IMR-90 (cell line): ENCODE data around the gene MYL10. TPM values are rescaled to one million over a fixed set of nuclear protein-coding genes. Genes with fewer than 3 reads are reported as not detected.

Experiments used
- ATAC-seq: fragments of 200-7000 bp; cut with Tn5 transposase; 2 replicates; pipeline ENCODE4 v1.9.1; 2020; ENCODE audit warnings: low read depth, mild to moderate bottlenecking, moderate library complexity
- BruUV-seq: library from RNA; stranded (reverse); fragments of 400-500 nt; replicated peaks from 2 replicates; lab custom pipeline; 2021; lab: Mats Ljungman, UMichigan
- CTCF ChIA-PET: fragments of 300-600 bp; formaldehyde crosslinking; extraction: SDS; loops from one replicate; lab custom pipeline; 2021; ENCODE audit warnings: antibody characterized with exemption; lab: Yijun Ruan, JAX
- POLR2A ChIA-PET: fragments of 300-600 bp; sonication (Branson Sonifier 250); formaldehyde crosslinking; loops from one replicate; lab custom pipeline; 2022; ENCODE audit warnings: antibody characterized with exemption; ENCODE audit not compliant: unreplicated experiment; lab: Charles Lee
- DNase-seq: peaks from one replicate; pipeline ENCODE4 v3.0.0; 2013
- H2AFZ ChIP-seq: replicated peaks from 2 replicates; pipeline ENCODE3; 2013; ENCODE audit warnings: low read length, mild to moderate bottlenecking; ENCODE audit not compliant: poor library complexity
- H2AK5ac ChIP-seq: 2 replicates; pipeline ENCODE4 v1.6.1; 2013; ENCODE audit warnings: low read depth, low read length, inconsistent platforms
- H2AK9ac ChIP-seq: replicated peaks from 2 replicates; pipeline ENCODE3; 2013; ENCODE audit warnings: mild to moderate bottlenecking, low read depth, low read length, moderate library complexity; ENCODE audit not compliant: poor library complexity
- H2BK120ac ChIP-seq: 2 replicates; pipeline ENCODE4 v1.6.1; 2013; ENCODE audit warnings: low read depth, low read length, inconsistent platforms
- H2BK15ac ChIP-seq: 3 replicates; pipeline ENCODE4 v1.6.1; 2013; ENCODE audit warnings: low read depth, low read length, inconsistent platforms
- H2BK20ac ChIP-seq: 2 replicates; pipeline ENCODE4 v1.6.1; 2013; ENCODE audit warnings: low read depth, mild to moderate bottlenecking, inconsistent platforms, low read length, moderate library complexity
- H2BK5ac ChIP-seq: 2 replicates; pipeline ENCODE4 v1.6.1; 2013; ENCODE audit warnings: mild to moderate bottlenecking, low read depth, low read length, inconsistent platforms; ENCODE audit not compliant: poor library complexity, severe bottlenecking
- H3K14ac ChIP-seq: replicated peaks from 2 replicates; pipeline ENCODE4 v1.6.1; 2013; ENCODE audit warnings: low read depth, low read length, inconsistent platforms
- H3K18ac ChIP-seq: 2 replicates; pipeline ENCODE4 v1.6.1; 2013; ENCODE audit warnings: low read depth, low read length, control low read depth
- H3K23ac ChIP-seq: 2 replicates; pipeline ENCODE4 v1.6.1; 2013; ENCODE audit warnings: low read depth, low read length, inconsistent platforms
- H3K27ac ChIP-seq: 2 replicates; pipeline ENCODE4 v1.5.1; 2013; ENCODE audit warnings: mild to moderate bottlenecking, control low read depth, low read length; ENCODE audit not compliant: insufficient read depth
- H3K27me3 ChIP-seq: 2 replicates; pipeline ENCODE4 v1.6.1; 2013; ENCODE audit warnings: low read length; ENCODE audit not compliant: control insufficient read depth, insufficient read depth
- H3K36me3 ChIP-seq: 2 replicates; pipeline ENCODE4 v1.6.1; 2013; ENCODE audit warnings: low read length, mixed read lengths; ENCODE audit not compliant: control insufficient read depth, insufficient read depth
- H3K4ac ChIP-seq: 2 replicates; pipeline ENCODE4 v1.6.1; 2013; ENCODE audit warnings: low read depth, low read length, inconsistent platforms
- H3K4me1 ChIP-seq: 2 replicates; pipeline ENCODE4 v1.6.1; 2013; ENCODE audit warnings: low read length, mixed read lengths; ENCODE audit not compliant: control insufficient read depth, insufficient read depth
- H3K4me2 ChIP-seq: 2 replicates; pipeline ENCODE4 v1.6.1; 2013; ENCODE audit warnings: low read depth, mild to moderate bottlenecking, control low read depth, low read length, moderate library complexity
- H3K4me3 ChIP-seq: 2 replicates; pipeline ENCODE4 v1.5.1; 2013; ENCODE audit warnings: low read depth, mild to moderate bottlenecking, control low read depth, low read length, moderate library complexity; ENCODE audit not compliant: insufficient read depth
- H3K56ac ChIP-seq: 2 replicates; pipeline ENCODE4 v1.6.1; 2013; ENCODE audit warnings: low read length, inconsistent platforms; ENCODE audit not compliant: insufficient read depth; ENCODE audit errors: extremely low read depth
- H3K79me1 ChIP-seq, 2 experiments: 2 replicates each; pipeline ENCODE4 v1.6.1; 2013; ENCODE audit warnings: low read length in 2 of 2, inconsistent platforms in 1 of 2, low read depth in 1 of 2
- H3K9ac ChIP-seq: 2 replicates; pipeline ENCODE4 v1.6.1; 2013; ENCODE audit warnings: low read depth, low read length, control low read depth
- H3K9me1 ChIP-seq: 2 replicates; pipeline ENCODE4 v1.6.1; 2013; ENCODE audit warnings: low read length, inconsistent platforms; ENCODE audit not compliant: insufficient read depth
- H3K9me3 ChIP-seq: 2 replicates; pipeline ENCODE4 v1.6.1; 2013; ENCODE audit warnings: low read length; ENCODE audit not compliant: control insufficient read depth, insufficient read depth
- H4K20me1 ChIP-seq: 2 replicates; pipeline ENCODE4 v1.6.1; 2013; ENCODE audit warnings: low read length, inconsistent platforms; ENCODE audit not compliant: insufficient read depth
- H4K5ac ChIP-seq: 2 replicates; pipeline ENCODE4 v1.6.1; 2013; ENCODE audit warnings: mild to moderate bottlenecking, low read depth, low read length, control low read depth
- H4K8ac ChIP-seq, 2 experiments: 2 replicates each; pipeline ENCODE4 v1.6.1; 2013; ENCODE audit warnings: low read depth in 2 of 2, low read length in 2 of 2, control low read depth in 1 of 2, inconsistent platforms in 1 of 2
- H4K91ac ChIP-seq: 2 replicates; pipeline ENCODE4 v1.6.1; 2013; ENCODE audit warnings: low read depth, low read length, inconsistent platforms; ENCODE audit not compliant: insufficient read depth
- CEBPB ChIP-seq: IDR thresholded peaks from 2 replicates; pipeline ENCODE4 v1.6.1; 2012; ENCODE audit warnings: low read depth, low read length, improper control_type of control experiment
- CTCF ChIP-seq: conservative IDR thresholded peaks from 2 replicates; pipeline ENCODE4 v1.5.1; 2012; ENCODE audit warnings: mild to moderate bottlenecking, low read depth, low read length, improper control_type of control experiment
- MAFK ChIP-seq: IDR thresholded peaks from 2 replicates; pipeline ENCODE4 v1.6.1; 2012; ENCODE audit warnings: low read depth, low read length, improper control_type of control experiment
- MAZ ChIP-seq: IDR thresholded peaks from 2 replicates; pipeline ENCODE4 v1.6.1; 2012; ENCODE audit warnings: low read depth, mild to moderate bottlenecking, low read length, improper control_type of control experiment, moderate library complexity, borderline replicate concordance
- POLR2A ChIP-seq: IDR thresholded peaks from 2 replicates; pipeline ENCODE4 v1.6.1; 2012; ENCODE audit warnings: mild to moderate bottlenecking, low read depth, low read length
- RCOR1 ChIP-seq: IDR thresholded peaks from 2 replicates; pipeline ENCODE4 v1.6.1; 2012; ENCODE audit warnings: mild to moderate bottlenecking, low read length, improper control_type of control experiment; ENCODE audit not compliant: insufficient replicate concordance
- RFX5 ChIP-seq: IDR thresholded peaks from 2 replicates; pipeline ENCODE4 v1.8.0; 2012; ENCODE audit warnings: low read depth, mild to moderate bottlenecking, low read length, moderate library complexity
- WGBS, 2 experiments: methylation state at CpG; one replicate each; pipeline versions ENCODE4 v1.1.5 to v1.1.7; 2013; ENCODE audit warnings: missing lambda C conversion rate in 2 of 2; ENCODE audit not compliant: insufficient read length in 1 of 2; ENCODE audit errors: extremely low coverage in 2 of 2; 5-methylcytosine and 5-hydroxymethylcytosine counted together
- dilution Hi-C: fragments of 300-500 bp; cut with HindIII; formaldehyde crosslinking; loops from one replicate; pipeline ENCODE4 v1.14.3; 2018; ENCODE audit warnings: low sequenced_read_pairs; ENCODE audit not compliant: unreplicated experiment
- in situ Hi-C: fragments of 300-500 bp; cut with MboI; formaldehyde crosslinking; loops from 3 replicates; pipeline ENCODE4 v1.14.3; 2019; ENCODE audit warnings: low sequenced_read_pairs, inconsistent platforms, mixed read lengths
- intact Hi-C: fragments of 100-400 bp; cut with micrococcal nuclease; formaldehyde crosslinking; loops from 2 replicates; pipeline ENCODE4 v1.10.0; 2022
- polyA plus RNA-seq, 3 experiments: library from polyadenylated mRNA; depleted of rRNA; stranded (reverse); fragments of >200 nt; gene quantifications; 2 replicates each; pipeline ENCODE4 v1.2.3, GENCODE V29; 2012; ENCODE audit warnings: low replicate concordance in 1 of 3
- total RNA-seq: library from RNA; depleted of rRNA; stranded (reverse); fragments of >200 nt; gene quantifications from 2 replicates; pipeline ENCODE4 v1.2.3, GENCODE V29; 2012

The MYL10 gene
- total and polyA plus RNA-seq, 2 of the 4 experiments (the other 2 are of a cell fraction) = not detected

GRCh38 chr7:101595246-101595645 is 33.9 kb downstream of the MYL10 start:
- H2BK20ac ChIP-seq = no peak overlapping the region
- no peaks in the 10 kb centered on the region for H3K4me1 ChIP-seq
- H3K27ac ChIP-seq = no peak overlapping the region
- H2BK15ac ChIP-seq = no peak overlapping the region
- no peak overlapping the region for H2AK9ac ChIP-seq
- H3K4me3 ChIP-seq = no peak overlapping the region
- no peak overlapping the region for H4K5ac ChIP-seq
- H3K18ac ChIP-seq = no peak overlapping the region
- H3K27me3 ChIP-seq = peaks cover 24% of the 10 kb centered on the region
- DNase-seq = no peak
- CTCF ChIA-PET = no interaction called here
- no peak overlapping the region for H3K4me2 ChIP-seq
- whole genome bisulfite sequencing, 2 experiments = 80% methylated on average over 1 of the region's 1 CpG; no CpG with 5 or more reads in 1 of the 2 experiments
- H3K9me3 ChIP-seq = peaks cover 3% of the 10 kb centered on the region
- H2AFZ ChIP-seq = no peak overlapping the region
- no peak overlapping the region for H3K23ac ChIP-seq
- no peak overlapping the region for H3K9ac ChIP-seq
- POLR2A ChIA-PET = no interaction called here
- no peak overlapping the region for H2BK120ac ChIP-seq
- ATAC-seq = no peak
- no peak overlapping the region for H2BK5ac ChIP-seq
- H3K14ac ChIP-seq = no peak overlapping the region
- dilution Hi-C loops (no loop called here), intact Hi-C loops (no loop called here), in situ Hi-C loops (no loop called here)
- no peak overlapping the region for H4K8ac ChIP-seq
- no TSS peak for BruUV-seq
- H4K91ac ChIP-seq = no peak overlapping the region
- H2AK5ac ChIP-seq = no peak overlapping the region
- H3K79me1 ChIP-seq = no peaks in the 10 kb centered on the region
- H3K56ac ChIP-seq = no peak overlapping the region
- TF ChIP-seq RFX5 = no peak
- no peak for TF ChIP-seq RCOR1
- no peak for TF ChIP-seq CTCF
- no peak for TF ChIP-seq CEBPB
- no peak for TF ChIP-seq POLR2A
- TF ChIP-seq MAFK = no peak
- TF ChIP-seq MAZ = no peak
- H4K20me1 ChIP-seq = no peaks in the 10 kb centered on the region
- no peak overlapping the region for H3K4ac ChIP-seq
- H3K36me3 ChIP-seq = no peaks in the 10 kb centered on the region
- H3K9me1 ChIP-seq = no peaks in the 10 kb centered on the region
